ENCODE results near the gene CALN1.
"Not testable (repeated sequence)": the region's sequence is repeated elsewhere in the genome, so short reads cannot be mapped to it uniquely, and the experiment has no call there.

CALN1 gene

DNA sequence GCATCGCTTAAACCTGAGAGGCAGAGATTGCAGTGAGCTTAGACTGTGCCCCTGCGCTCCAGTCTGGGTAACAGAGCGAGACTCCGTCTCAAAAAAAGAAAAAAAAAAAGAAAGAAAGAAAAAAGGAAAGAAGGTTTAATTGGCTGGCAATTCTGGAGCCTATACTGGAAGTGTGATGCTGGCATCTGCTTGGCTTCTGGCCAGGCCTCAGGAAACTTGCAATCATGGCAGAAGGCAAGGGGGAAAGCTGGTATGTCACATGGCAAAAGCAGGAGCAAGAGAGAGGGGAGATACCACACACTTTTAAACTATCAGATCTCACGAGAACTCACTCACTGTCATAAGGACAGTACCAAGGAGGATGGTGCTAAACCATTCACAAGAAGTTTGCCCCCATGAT lies 190.0 kb downstream of the CALN1 start:
- no peak for DNase-seq (ENCODE audit: low read depth in 2 of 2)
- H3K4me3 ChIP-seq (replicated peaks in 1 of 2; ENCODE audit: low read depth in 2 of 2, low read length in 2 of 2), result no peak overlapping the region
- TF ChIP-seq CTCF (IDR thresholded peaks at IDR 0.05; ENCODE audit: low read depth, low read length), result no peak

GRCh38 chr7:72219500-72219899 lies 192.6 kb downstream of the CALN1 start:
- TF ChIP-seq CTCF (IDR thresholded peaks at IDR 0.05; ENCODE audit: low read depth, low read length), result no peak
- H3K4me3 ChIP-seq (replicated peaks in 1 of 2; ENCODE audit: low read depth in 2 of 2, low read length in 2 of 2), result no peak overlapping the region
- no peak for DNase-seq (ENCODE audit: low read depth in 2 of 2)

GRCh38 chr7:72217151-72217550 lies 195.0 kb downstream of the CALN1 start:
- no peak for DNase-seq (ENCODE audit: low read depth in 2 of 2)
- TF ChIP-seq CTCF (IDR thresholded peaks at IDR 0.05; ENCODE audit: low read depth, low read length), result no peak

DNA sequence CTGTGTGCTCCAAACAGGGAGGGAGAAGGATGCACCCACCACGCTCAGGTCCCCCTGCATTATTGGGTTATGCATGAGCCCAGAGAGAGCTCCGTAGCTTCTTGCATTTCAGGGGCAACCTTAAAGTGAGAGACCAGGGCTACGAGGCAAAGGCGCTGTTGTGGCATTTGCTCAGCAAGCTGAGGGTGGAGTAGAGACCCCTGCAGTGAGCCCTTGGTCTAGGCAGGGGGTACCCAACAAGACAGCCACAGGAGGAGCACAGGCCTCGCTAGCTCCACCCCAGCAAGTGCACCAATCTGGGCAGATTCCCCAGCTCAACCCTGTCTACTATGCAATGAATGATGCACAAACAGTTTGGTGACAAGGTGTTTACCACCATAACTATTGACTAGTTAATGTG lies 198.4 kb downstream of the CALN1 start:
- no peak for TF ChIP-seq CTCF (IDR thresholded peaks at IDR 0.05; ENCODE audit: low read depth, low read length)
- H3K4me3 ChIP-seq (replicated peaks in 1 of 2; ENCODE audit: low read depth in 2 of 2, low read length in 2 of 2), result no peak overlapping the region
- DNase-seq (ENCODE audit: low read depth in 2 of 2), result no peak

More at GRCh38 chr7:72217151-72217550, 195.0 kb downstream of the CALN1 start:
- no peak overlapping the region for H3K4me3 ChIP-seq (replicated peaks in 1 of 2; ENCODE audit: low read depth in 2 of 2, low read length in 2 of 2)

- TF ChIP-seq CTCF (IDR thresholded peaks at IDR 0.05; ENCODE audit: low read depth, low read length), result no peak
- no peak for DNase-seq (ENCODE audit: low read depth in 2 of 2)
- H3K4me3 ChIP-seq (replicated peaks in 1 of 2; ENCODE audit: low read depth in 2 of 2, low read length in 2 of 2), result no peak overlapping the region
Measured at GRCh38 chr7:72213081-72213480, 199.1 kb downstream of the CALN1 start.

GRCh38 chr7:72211175-72211574 lies 201.0 kb downstream of the CALN1 start:
- TF ChIP-seq CTCF (IDR thresholded peaks at IDR 0.05; ENCODE audit: low read depth, low read length), result no peak
- H3K4me3 ChIP-seq (replicated peaks in 1 of 2; ENCODE audit: low read depth in 2 of 2, low read length in 2 of 2), result no peak overlapping the region
- DNase-seq (ENCODE audit: low read depth in 2 of 2), result no peak

DNA sequence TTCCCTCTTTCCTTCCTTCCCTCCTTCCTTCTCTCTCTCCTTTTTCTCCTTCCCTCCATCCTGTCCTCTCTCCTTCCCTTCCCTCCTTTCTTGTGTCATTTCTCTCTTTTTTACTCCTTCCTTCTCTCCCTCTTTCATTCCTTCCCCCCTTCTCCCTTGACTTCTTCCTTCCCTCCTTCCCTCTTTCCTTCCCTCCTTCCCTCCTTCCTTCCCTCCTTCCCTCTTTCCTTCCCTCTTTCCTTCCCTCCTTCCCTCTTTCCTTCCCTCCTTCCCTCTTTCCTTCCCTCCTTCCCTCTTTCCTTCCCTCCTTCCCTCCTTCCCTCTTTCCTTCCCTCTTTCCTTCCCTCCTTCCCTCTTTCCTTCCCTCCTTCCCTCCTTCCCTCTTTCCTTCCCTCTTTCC lies 203.1 kb downstream of the CALN1 start:
- not testable (repeated sequence) for H3K4me3 ChIP-seq (replicated peaks in 1 of 2; ENCODE audit: low read depth in 2 of 2, low read length in 2 of 2); DNase-seq (ENCODE audit: low read depth in 2 of 2)
